Smooth muscle cell (in vitro differentiated cells): Measurements from ENCODE around the gene CNGA3. TPM values are rescaled to one million over a fixed set of nuclear protein-coding genes. Genes with fewer than 3 reads are reported as not detected.

Experiments used
- DNase-seq: peaks from one replicate; lab custom pipeline; 2025; ENCODE audit not compliant: unreplicated experiment; lab: John Stamatoyannopoulos, UW
- H2AFZ ChIP-seq: fragments of 200-600 bp; sonication (generic); 2 replicates; pipeline ENCODE4 v1.6.0; 2016; ENCODE audit warnings: antibody characterized with exemption, low read depth, mild to moderate bottlenecking
- H3F3A ChIP-seq: fragments of 200-600 bp; sonication (generic); 2 replicates; pipeline ENCODE4 v1.6.0; 2017; ENCODE audit warnings: antibody characterized with exemption, low read depth
- H3K27ac ChIP-seq: fragments of 200-600 bp; sonication (generic); 2 replicates; pipeline ENCODE4 v1.5.1; 2016; ENCODE audit warnings: low read depth, mild to moderate bottlenecking
- H3K27me3 ChIP-seq: fragments of 200-600 bp; sonication (generic); 2 replicates; pipeline ENCODE4 v1.6.1; 2016; ENCODE audit warnings: low read depth, mild to moderate bottlenecking
- H3K36me3 ChIP-seq: fragments of 200-600 bp; sonication (generic); 2 replicates; pipeline ENCODE4 v1.5.1; 2016; ENCODE audit warnings: low read depth
- H3K4me1 ChIP-seq: fragments of 200-600 bp; sonication (generic); 2 replicates; pipeline ENCODE4 v1.5.1; 2016; ENCODE audit warnings: low read depth
- H3K4me2 ChIP-seq: fragments of 200-600 bp; sonication (generic); 2 replicates; pipeline ENCODE4 v1.6.0; 2016; ENCODE audit warnings: mild to moderate bottlenecking
- H3K4me3 ChIP-seq: fragments of 200-600 bp; sonication (generic); 2 replicates; pipeline ENCODE4 v1.5.1; 2016; ENCODE audit warnings: mild to moderate bottlenecking
- H3K79me2 ChIP-seq: fragments of 200-600 bp; sonication (generic); 2 replicates; pipeline ENCODE4 v1.6.0; 2016; ENCODE audit warnings: low read depth, mild to moderate bottlenecking
- H3K9ac ChIP-seq: fragments of 200-600 bp; sonication (generic); 2 replicates; pipeline ENCODE4 v1.6.0; 2016; ENCODE audit warnings: low read depth
- H3K9me3 ChIP-seq: fragments of 200-600 bp; sonication (generic); replicated peaks from 2 replicates; pipeline ENCODE4 v1.5.1; 2016; ENCODE audit warnings: low read depth
- H4K20me1 ChIP-seq: fragments of 200-600 bp; sonication (generic); 2 replicates; pipeline ENCODE4 v1.6.0; 2016; ENCODE audit warnings: low read depth
- CTCF ChIP-seq: fragments of 200-600 bp; sonication (generic); IDR thresholded peaks from 2 replicates; pipeline ENCODE4 v1.5.1; 2017; ENCODE audit warnings: borderline replicate concordance, mild to moderate bottlenecking, antibody characterized with exemption; ENCODE audit not compliant: insufficient read depth, poor library complexity, severe bottlenecking
- WGBS: methylation state at CpG from one replicate; pipeline ENCODE4 v1.1.7; 2016; ENCODE audit warnings: low lambda C conversion rate; 5-methylcytosine and 5-hydroxymethylcytosine counted together
- polyA plus RNA-seq: library from polyadenylated mRNA; unstranded; fragments of >200 nt; fragmentation: Nextera tagmentation; extraction: Ambion mirVana; gene quantifications from 2 replicates; pipeline ENCODE4 v1.2.1, GENCODE V29; 2016
- total RNA-seq: library from RNA; depleted of rRNA; stranded (reverse); fragments of >200 nt; gene quantifications from 2 replicates; pipeline ENCODE4 v1.2.3, GENCODE V29; 2014

Gene CNGA3
- total and polyA plus RNA-seq, 2 experiments from 2014 or later: not detected

- H3K4me1 ChIP-seq: peaks cover 6% of the 10 kb centered on the region
- H3K4me2 ChIP-seq: no peak overlapping the region
- no peaks in the 10 kb centered on the region for H4K20me1 ChIP-seq
- no peak overlapping the region for H3K4me3 ChIP-seq
- no peak overlapping the region for H3K27ac ChIP-seq
- no peak for DNase-seq
- WGBS: 38% methylated on average over 3 of the region's 3 CpGs
- H2AFZ ChIP-seq: no peak overlapping the region
- H3K27me3 ChIP-seq: no peaks in the 10 kb centered on the region
- no peak for TF ChIP-seq CTCF
- no peaks in the 10 kb centered on the region for H3K79me2 ChIP-seq
- H3K9ac ChIP-seq: no peak overlapping the region
- H3F3A ChIP-seq: no peaks in the 10 kb centered on the region
- no peaks in the 10 kb centered on the region for H3K36me3 ChIP-seq
- H3K9me3 ChIP-seq: no peaks in the 10 kb centered on the region
Observed at GRCh38 chr2:98355881-98356280, 9.6 kb downstream of the CNGA3 start.

GRCh38 chr2:98356729-98357128 is 10.5 kb downstream of the CNGA3 start:
- Histone ChIP-seq H3F3A (no peaks in the 10 kb centered on the region), H3K4me1 (peaks cover 6% of the 10 kb centered on the region), H3K9ac (no peak overlapping the region), H3K79me2 (no peaks in the 10 kb centered on the region), H3K27ac (no peak overlapping the region), H4K20me1 (no peaks in the 10 kb centered on the region), H3K4me2 (no peak overlapping the region), H3K4me3 (no peak overlapping the region), H3K27me3 (no peaks in the 10 kb centered on the region), H3K9me3 (no peaks in the 10 kb centered on the region), H3K36me3 (no peaks in the 10 kb centered on the region), H2AFZ (no peak overlapping the region)
- WGBS: 77% methylated on average over 7 of the region's 7 CpGs
- no peak for TF ChIP-seq CTCF
- DNase-seq: no peak

GRCh38 chr2:98357849-98358248 is 11.6 kb downstream of the CNGA3 start:
- H3K9ac ChIP-seq: no peak overlapping the region
- peaks cover 6% of the 10 kb centered on the region for H3K4me1 ChIP-seq
- H3K4me3 ChIP-seq: no peak overlapping the region
- no peak overlapping the region for H2AFZ ChIP-seq
- H4K20me1 ChIP-seq: no peaks in the 10 kb centered on the region
- H3K27ac ChIP-seq: no peak overlapping the region
- DNase-seq: no peak
- no peak overlapping the region for H3K4me2 ChIP-seq
- 84% methylated on average over 3 of the region's 3 CpGs for WGBS
- H3K79me2 ChIP-seq: no peaks in the 10 kb centered on the region
- H3K9me3 ChIP-seq: no peaks in the 10 kb centered on the region
- H3K36me3 ChIP-seq: no peaks in the 10 kb centered on the region
- no peaks in the 10 kb centered on the region for H3F3A ChIP-seq
- TF ChIP-seq CTCF: no peak
- H3K27me3 ChIP-seq: no peaks in the 10 kb centered on the region

- Histone ChIP-seq H3K9ac (no peak overlapping the region), H3K27ac (no peak overlapping the region), H2AFZ (no peak overlapping the region), H3K4me2 (no peak overlapping the region), H3K27me3 (no peaks in the 10 kb centered on the region), H3F3A (no peaks in the 10 kb centered on the region), H3K79me2 (no peaks in the 10 kb centered on the region), H3K4me1 (peaks cover 6% of the 10 kb centered on the region), H4K20me1 (no peaks in the 10 kb centered on the region), H3K36me3 (no peaks in the 10 kb centered on the region), H3K9me3 (no peaks in the 10 kb centered on the region), H3K4me3 (no peak overlapping the region)
- 73% methylated on average over 1 of the region's 1 CpG for WGBS
- no peak for DNase-seq
- TF ChIP-seq CTCF: no peak
Observed at GRCh38 chr2:98359986-98360385, 13.7 kb downstream of the CNGA3 start.
